ENCODE measurements around the gene CMPK2.

Gene CMPK2

GRCh38 chr2:6841537-6842287 is 24.0 kb downstream of the CMPK2 start:
- no peak for DNase-seq (ENCODE audit: low read depth)

GRCh38 chr2:6838673-6839319 is 26.9 kb downstream of the CMPK2 start:
- DNase-seq (ENCODE audit: low read depth), result no peak

GRCh38 chr2:6835467-6835866 is 30.2 kb downstream of the CMPK2 start:
- DNase-seq (ENCODE audit: low read depth), result no peak

- no peak for DNase-seq (ENCODE audit: low read depth)
Measured at GRCh38 chr2:6834163-6834562, 31.5 kb downstream of the CMPK2 start.

GRCh38 chr2:6833300-6833604 is 32.5 kb downstream of the CMPK2 start:
- no peak for DNase-seq (ENCODE audit: low read depth)

GRCh38 chr2:6832596-6833299 is 33.0 kb downstream of the CMPK2 start:
- DNase-seq (ENCODE audit: low read depth), result no peak

GRCh38 chr2:6831229-6831628 is 34.5 kb downstream of the CMPK2 start:
- DNase-seq (ENCODE audit: low read depth), result no peak

- DNase-seq (ENCODE audit: low read depth), result no peak
Measured at GRCh38 chr2:6828299-6828584, 37.5 kb downstream of the CMPK2 start.

GRCh38 chr2:6827566-6828298 is 38.0 kb downstream of the CMPK2 start:
- no peak for DNase-seq (ENCODE audit: low read depth)

- peak; percentile 31 for DNase-seq (ENCODE audit: low read depth)
Measured at GRCh38 chr2:6826081-6826913, 39.4 kb downstream of the CMPK2 start.

GRCh38 chr2:6824962-6825361 is 40.7 kb downstream of the CMPK2 start:
- DNase-seq (ENCODE audit: low read depth), result no peak

- DNase-seq (ENCODE audit: low read depth), result no peak
Measured at GRCh38 chr2:6823111-6823510, 42.6 kb downstream of the CMPK2 start.

- no peak for DNase-seq (ENCODE audit: low read depth)
Measured at GRCh38 chr2:6822406-6822805, 43.3 kb downstream of the CMPK2 start.

- DNase-seq (ENCODE audit: low read depth), result no peak
Measured at GRCh38 chr2:6820903-6821584, 44.7 kb downstream of the CMPK2 start.

GRCh38 chr2:6820236-6820635 is 45.5 kb downstream of the CMPK2 start:
- no peak for DNase-seq (ENCODE audit: low read depth)

GRCh38 chr2:6819668-6820067 is 46.0 kb downstream of the CMPK2 start:
- DNase-seq (ENCODE audit: low read depth), result no peak

- no peak for DNase-seq (ENCODE audit: low read depth)
Measured at GRCh38 chr2:6818012-6818411, 47.7 kb downstream of the CMPK2 start.

GRCh38 chr2:6814869-6815268 is 50.8 kb downstream of the CMPK2 start:
- no peak for DNase-seq (ENCODE audit: low read depth)

- no peak for DNase-seq (ENCODE audit: low read depth)
Measured at GRCh38 chr2:6814312-6814711, 51.4 kb downstream of the CMPK2 start.

- no peak for DNase-seq (ENCODE audit: low read depth)
Measured at GRCh38 chr2:6813573-6813972, 52.1 kb downstream of the CMPK2 start.

- DNase-seq (ENCODE audit: low read depth), result no peak
Measured at GRCh38 chr2:6812857-6813530, 52.7 kb downstream of the CMPK2 start.

Data from activated T-cell treated with anti-CD3 and anti-CD28 coated beads for 48 hours (primary cell).